Measurements from ENCODE around the gene EVA1C.
"Not testable (repeated sequence)": the region's sequence is repeated elsewhere in the genome, so short reads cannot be mapped to it uniquely, and the experiment has no call there.

EVA1C gene

GRCh38 chr21:32520875-32521735, 108.6 kb downstream of the EVA1C start:
- no peak for TF ChIP-seq CTCF (IDR thresholded peaks at IDR 0.05; ENCODE audit: control insufficient read depth, insufficient read depth, low read depth, low read length, missing control alignments)
- DNase-seq (ENCODE audit: low read depth): peak; percentile 97
- no peak overlapping the region for H3K4me3 ChIP-seq (ENCODE audit: control insufficient read depth, low read depth, low read length)

GRCh38 chr21:32521736-32522355, 109.3 kb downstream of the EVA1C start:
- H3K4me3 ChIP-seq (ENCODE audit: control insufficient read depth, low read depth, low read length): no peak overlapping the region
- DNase-seq (ENCODE audit: low read depth): no peak
- no peak for TF ChIP-seq CTCF (IDR thresholded peaks at IDR 0.05; ENCODE audit: control insufficient read depth, insufficient read depth, low read depth, low read length, missing control alignments)

- TF ChIP-seq CTCF (IDR thresholded peaks at IDR 0.05; ENCODE audit: control insufficient read depth, insufficient read depth, low read depth, low read length, missing control alignments): no peak
- no peak overlapping the region for H3K4me3 ChIP-seq (ENCODE audit: control insufficient read depth, low read depth, low read length)
- no peak for DNase-seq (ENCODE audit: low read depth)
Observed at GRCh38 chr21:32523463-32523862, 111.0 kb downstream of the EVA1C start.

GRCh38 chr21:32523988-32524719, 111.6 kb downstream of the EVA1C start:
- TF ChIP-seq CTCF (IDR thresholded peaks at IDR 0.05; ENCODE audit: control insufficient read depth, insufficient read depth, low read depth, low read length, missing control alignments): no peak
- no peak overlapping the region for H3K4me3 ChIP-seq (ENCODE audit: control insufficient read depth, low read depth, low read length)
- DNase-seq (ENCODE audit: low read depth): peak; percentile 88

GRCh38 chr21:32525282-32525681, 112.8 kb downstream of the EVA1C start:
- no peak for DNase-seq (ENCODE audit: low read depth)
- H3K4me3 ChIP-seq (ENCODE audit: control insufficient read depth, low read depth, low read length): no peak overlapping the region
- TF ChIP-seq CTCF (IDR thresholded peaks at IDR 0.05; ENCODE audit: control insufficient read depth, insufficient read depth, low read depth, low read length, missing control alignments): no peak

GRCh38 chr21:32529679-32530078, 117.2 kb downstream of the EVA1C start:
- DNase-seq (ENCODE audit: low read depth): no peak
- no peak for TF ChIP-seq CTCF (IDR thresholded peaks at IDR 0.05; ENCODE audit: control insufficient read depth, insufficient read depth, low read depth, low read length, missing control alignments)
- H3K4me3 ChIP-seq (ENCODE audit: control insufficient read depth, low read depth, low read length): no peak overlapping the region

- not testable (repeated sequence) for H3K4me3 ChIP-seq (ENCODE audit: control insufficient read depth, low read depth, low read length); DNase-seq (ENCODE audit: low read depth)
Observed at GRCh38 chr21:32530809-32531208, 118.3 kb downstream of the EVA1C start.

GRCh38 chr21:32531561-32531960, 119.1 kb downstream of the EVA1C start:
- H3K4me3 ChIP-seq (ENCODE audit: control insufficient read depth, low read depth, low read length); DNase-seq (ENCODE audit: low read depth): not testable (repeated sequence)

Measured in AG09309 (cell line).